Fibroblast of lung (primary cell): ENCODE results near the gene LIAS. TPM values are rescaled to one million over a fixed set of nuclear protein-coding genes. Genes with fewer than 3 reads are reported as not detected.

Source experiments
- DNase-seq, 2 donors: peaks; one replicate each; pipeline versions ENCODE4 v3.0.0 to v3.0.0-alpha.2; 2010; ENCODE audit warnings: low read depth in 2 of 2
- H2AFZ ChIP-seq: 2 replicates; pipeline ENCODE4 v1.5.1; 2012; ENCODE audit warnings: low read length, control low read depth, inconsistent platforms
- H3K27ac ChIP-seq: 2 replicates; pipeline ENCODE4 v1.5.1; 2011; ENCODE audit warnings: low read length, control low read depth; ENCODE audit not compliant: insufficient read depth
- H3K27me3 ChIP-seq: 2 replicates; pipeline ENCODE4 v1.5.1; 2011; ENCODE audit warnings: mild to moderate bottlenecking, low read length; ENCODE audit not compliant: control insufficient read depth, insufficient read depth
- H3K36me3 ChIP-seq: 2 replicates; pipeline ENCODE4 v1.5.1; 2011; ENCODE audit warnings: low read length; ENCODE audit not compliant: control insufficient read depth, insufficient read depth
- H3K4me1 ChIP-seq: 2 replicates; pipeline ENCODE4 v1.5.1; 2011; ENCODE audit warnings: low read length; ENCODE audit not compliant: control insufficient read depth, insufficient read depth; ENCODE audit errors: extremely low read depth
- H3K4me2 ChIP-seq: 2 replicates; pipeline ENCODE4 v1.5.1; 2011; ENCODE audit warnings: low read length, control low read depth; ENCODE audit not compliant: insufficient read depth; ENCODE audit errors: extremely low read depth
- H3K4me3 ChIP-seq, 4 experiments: fragments of 200-600 bp in 1 of 4; sonication (generic) in 1 of 4; replicated peaks in 1 of 4; 2 replicates each; pipeline ENCODE4 v1.5.1; 2011 to 2016; ENCODE audit warnings: low read length in 4 of 4, low read depth in 3 of 4, mild to moderate bottlenecking in 3 of 4, control low read depth in 2 of 4, inconsistent platforms in 1 of 4, mixed read lengths in 1 of 4; ENCODE audit not compliant: insufficient read depth in 1 of 4; ENCODE audit errors: control extremely low read depth in 1 of 4
- H3K79me2 ChIP-seq: 2 replicates; pipeline ENCODE4 v1.5.1; 2012; ENCODE audit warnings: mild to moderate bottlenecking, low read length, inconsistent platforms; ENCODE audit not compliant: control insufficient read depth, insufficient read depth
- H3K9ac ChIP-seq: 2 replicates; pipeline ENCODE4 v1.5.1; 2011; ENCODE audit warnings: mild to moderate bottlenecking, low read length, control low read depth; ENCODE audit not compliant: insufficient read depth
- H3K9me3 ChIP-seq: 2 replicates; pipeline ENCODE4 v1.5.1; 2012; ENCODE audit warnings: low read depth, low read length; ENCODE audit not compliant: control insufficient read depth, insufficient read depth
- H4K20me1 ChIP-seq: 2 replicates; pipeline ENCODE4 v1.5.1; 2011; ENCODE audit warnings: low read length; ENCODE audit not compliant: control insufficient read depth, insufficient read depth; ENCODE audit errors: extremely low read depth
- EZH2 ChIP-seq: IDR thresholded peaks from 2 replicates; pipeline ENCODE4 v1.5.1; 2012; ENCODE audit warnings: low read length, control low read depth, mild to moderate bottlenecking; ENCODE audit errors: missing control alignments
- polyA plus RNA-seq, 2 donors: library from polyadenylated mRNA; depleted of rRNA in 1 of 2; stranded (reverse) in 1 of 2; unstranded in 1 of 2; fragments of >200 nt; gene quantifications; 2 replicates each; pipeline ENCODE4 v1.2.1, GENCODE V29; 2011 to 2012; ENCODE audit warnings: missing spikeins in 1 of 2
- total RNA-seq: library from RNA; depleted of rRNA; stranded (reverse); fragments of >200 nt; gene quantifications from 2 replicates; pipeline ENCODE4 v1.2.1, GENCODE V29; 2014
- TF ChIP-seq, protein P1 (sequence below), 2 donors: IDR thresholded peaks in 1 of 2; conservative IDR thresholded peaks in 1 of 2; 1 replicate in 1 of 2; 2 replicates in 1 of 2; pipeline ENCODE4 v1.5.1; 2011 to 2012; ENCODE audit warnings: low read length in 2 of 2, control low read depth in 1 of 2, inconsistent platforms in 1 of 2, low read depth in 1 of 2, mild to moderate bottlenecking in 1 of 2

The LIAS gene
- total and polyA plus RNA-seq, 2 donors (not counting 1 experiment from before 2014, with no cell fraction given), result 7.1 to 8.6 TPM

DNA sequence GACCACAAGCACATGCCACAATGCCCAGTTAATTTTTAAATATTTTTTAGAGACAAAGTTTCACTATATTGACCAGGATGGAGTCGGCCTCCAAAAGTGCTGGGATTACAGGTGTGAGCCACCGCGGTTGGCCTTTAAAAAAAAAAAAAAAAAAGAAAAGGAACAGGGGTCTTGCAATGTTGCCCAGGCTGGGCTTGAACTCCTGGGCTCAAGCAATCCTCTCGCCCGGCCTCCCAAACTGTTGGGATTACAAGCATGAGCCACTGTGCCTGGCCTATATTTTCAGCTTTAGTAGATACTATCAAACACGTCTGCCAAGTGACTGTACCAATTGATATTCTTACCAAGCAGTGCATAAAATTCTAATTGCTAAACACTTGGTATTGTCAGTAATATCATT, 59.6 kb downstream of the LIAS start:
- Histone ChIP-seq H3K36me3 (peaks cover 7% of the 10 kb centered on the region), H4K20me1 (no peaks in the 10 kb centered on the region), H3K4me1 (peaks cover 7% of the 10 kb centered on the region), H3K79me2 (peaks cover 82% of the 10 kb centered on the region), H3K4me2 (no peak overlapping the region), H3K9ac (no peak overlapping the region), H3K27me3 (no peaks in the 10 kb centered on the region), H3K9me3 (no peaks in the 10 kb centered on the region), H3K4me3 (no peak overlapping the region), H3K27ac (no peak overlapping the region), H2AFZ (no peak overlapping the region)
- DNase-seq, result no peak
- TF ChIP-seq, protein P1, sequence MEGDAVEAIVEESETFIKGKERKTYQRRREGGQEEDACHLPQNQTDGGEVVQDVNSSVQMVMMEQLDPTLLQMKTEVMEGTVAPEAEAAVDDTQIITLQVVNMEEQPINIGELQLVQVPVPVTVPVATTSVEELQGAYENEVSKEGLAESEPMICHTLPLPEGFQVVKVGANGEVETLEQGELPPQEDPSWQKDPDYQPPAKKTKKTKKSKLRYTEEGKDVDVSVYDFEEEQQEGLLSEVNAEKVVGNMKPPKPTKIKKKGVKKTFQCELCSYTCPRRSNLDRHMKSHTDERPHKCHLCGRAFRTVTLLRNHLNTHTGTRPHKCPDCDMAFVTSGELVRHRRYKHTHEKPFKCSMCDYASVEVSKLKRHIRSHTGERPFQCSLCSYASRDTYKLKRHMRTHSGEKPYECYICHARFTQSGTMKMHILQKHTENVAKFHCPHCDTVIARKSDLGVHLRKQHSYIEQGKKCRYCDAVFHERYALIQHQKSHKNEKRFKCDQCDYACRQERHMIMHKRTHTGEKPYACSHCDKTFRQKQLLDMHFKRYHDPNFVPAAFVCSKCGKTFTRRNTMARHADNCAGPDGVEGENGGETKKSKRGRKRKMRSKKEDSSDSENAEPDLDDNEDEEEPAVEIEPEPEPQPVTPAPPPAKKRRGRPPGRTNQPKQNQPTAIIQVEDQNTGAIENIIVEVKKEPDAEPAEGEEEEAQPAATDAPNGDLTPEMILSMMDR (conservative IDR thresholded peaks at IDR 0.05 in 1 of 2, IDR thresholded peaks at IDR 0.05 in 1 of 2; ENCODE audit: low read depth in 1 of 2, low read length in 2 of 2), result no peak
- TF ChIP-seq EZH2, result no peak

DNA sequence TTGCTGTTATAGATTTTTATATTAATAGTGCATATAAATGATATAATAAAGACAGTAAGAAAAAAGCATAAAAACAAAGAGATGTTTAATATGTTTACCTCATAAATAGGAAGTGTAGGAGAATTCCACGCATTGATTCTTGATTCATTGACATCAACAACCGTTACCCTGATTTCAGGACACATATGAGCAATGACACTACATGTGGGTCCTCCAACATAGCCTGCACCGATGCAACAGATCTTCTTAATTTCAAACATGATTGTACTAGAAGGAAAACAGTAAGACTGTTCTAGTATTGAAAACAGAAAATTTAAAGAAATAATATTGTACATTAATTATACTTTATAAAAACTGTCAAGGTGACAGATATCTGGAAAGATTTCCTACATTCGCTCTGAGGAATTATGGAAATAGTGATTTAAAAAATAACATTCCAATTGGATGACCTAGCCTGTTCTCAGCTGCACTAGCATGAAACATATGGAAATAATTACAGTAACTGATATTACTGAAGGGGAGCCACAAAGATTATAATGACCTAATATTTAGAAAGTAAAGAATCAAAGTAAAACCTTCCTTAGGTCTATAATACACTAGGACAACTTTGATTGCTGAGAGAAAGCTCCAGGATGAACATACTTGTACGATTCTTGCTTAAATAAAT, 62.5 kb downstream of the LIAS start:
- no peak overlapping the region for H3K9ac ChIP-seq
- no peaks in the 10 kb centered on the region for H3K9me3 ChIP-seq
- peak; percentile 73 to 79 for DNase-seq
- peaks cover 9% of the 10 kb centered on the region for H3K4me1 ChIP-seq
- peak overlapping the region; percentile 1 to 39 (median 34) for H3K4me3 ChIP-seq
- peak overlapping the region; percentile 70 for H3K27ac ChIP-seq
- peaks cover 7% of the 10 kb centered on the region for H3K36me3 ChIP-seq
- H2AFZ ChIP-seq, result no peak overlapping the region
- peaks cover 90% of the 10 kb centered on the region for H3K79me2 ChIP-seq
- TF ChIP-seq, protein P1 (conservative IDR thresholded peaks at IDR 0.05 in 1 of 2, IDR thresholded peaks at IDR 0.05 in 1 of 2; ENCODE audit: low read depth in 1 of 2, low read length in 2 of 2), result no peak
- TF ChIP-seq EZH2, result no peak
- H3K4me2 ChIP-seq, result peak overlapping the region; percentile 86
- no peaks in the 10 kb centered on the region for H4K20me1 ChIP-seq
- H3K27me3 ChIP-seq, result no peaks in the 10 kb centered on the region

DNA sequence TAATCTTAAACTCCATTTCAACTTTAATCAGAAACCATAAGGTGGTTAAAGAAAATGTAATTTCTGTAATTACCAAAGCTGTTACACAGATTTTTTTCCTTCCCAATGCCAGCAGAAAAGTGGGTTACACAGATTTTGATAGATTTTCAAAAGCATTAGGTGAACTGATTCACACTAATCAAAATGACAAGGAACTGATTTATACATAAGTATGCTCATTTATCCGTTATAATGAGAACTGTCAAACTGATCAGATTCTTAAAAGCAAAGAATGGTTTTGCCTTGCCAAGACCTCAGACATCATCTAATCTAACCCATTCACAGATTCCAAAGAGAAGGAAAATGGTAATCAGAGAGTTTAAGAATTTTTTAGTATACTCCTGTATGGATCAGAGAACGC, 63.2 kb downstream of the LIAS start:
- no peak overlapping the region for H3K9ac ChIP-seq
- peak overlapping the region; percentile 86 for H3K4me2 ChIP-seq
- H3K79me2 ChIP-seq, result peaks cover 94% of the 10 kb centered on the region
- peak in 1 of 2 donors; percentile 38 for DNase-seq
- no peak overlapping the region for H2AFZ ChIP-seq
- TF ChIP-seq, protein P1 (conservative IDR thresholded peaks at IDR 0.05 in 1 of 2, IDR thresholded peaks at IDR 0.05 in 1 of 2; ENCODE audit: low read depth in 1 of 2, low read length in 2 of 2), result no peak
- no peak for TF ChIP-seq EZH2
- peak overlapping the region; percentile 70 for H3K27ac ChIP-seq
- H4K20me1 ChIP-seq, result no peaks in the 10 kb centered on the region
- H3K4me3 ChIP-seq, result peak overlapping the region; percentile 1 to 39 (median 34)
- H3K36me3 ChIP-seq, result peaks cover 7% of the 10 kb centered on the region
- H3K4me1 ChIP-seq, result peaks cover 9% of the 10 kb centered on the region
- H3K9me3 ChIP-seq, result no peaks in the 10 kb centered on the region
- no peaks in the 10 kb centered on the region for H3K27me3 ChIP-seq
